ENCODE data around the gene XPOT. TPM values are rescaled to one million over a fixed set of nuclear protein-coding genes. Genes with fewer than 3 reads are reported as not detected.

XPOT gene
- total RNA-seq, 2 experiments from 2014 or later, result 39.6 to 40.0 TPM

DNA sequence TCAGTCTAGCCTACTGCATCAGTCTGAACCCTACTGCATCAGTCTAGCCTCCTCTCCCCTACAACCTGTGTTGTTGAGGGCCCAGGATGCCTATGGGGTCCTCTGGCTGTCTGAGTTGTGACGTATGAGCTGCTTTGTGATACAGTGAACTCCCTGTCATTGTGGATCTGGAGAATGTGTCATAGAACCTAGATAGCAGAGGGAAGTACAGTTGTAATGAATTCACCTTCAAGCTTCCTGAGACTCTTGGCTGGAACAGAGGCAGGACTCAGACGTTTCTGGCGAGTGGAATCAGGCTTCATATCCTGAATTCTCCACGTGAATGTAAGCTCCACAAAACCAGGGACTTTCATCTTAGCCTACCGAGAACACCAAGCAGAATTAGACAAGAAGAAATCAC is 64.8 kb downstream of the XPOT start:
- ATAC-seq (ENCODE audit: poor library complexity) (no peak), DNase-seq (no peak)
- Mint-ChIP-seq H3K4me1 (ENCODE audit: low read depth) (no peaks in the 10 kb centered on the region), H3K27ac (no peak overlapping the region), H3K36me3 (ENCODE audit: low read depth) (peaks cover 64% of the 10 kb centered on the region), H3K4me3 (no peak overlapping the region), H3K27me3 (no peaks in the 10 kb centered on the region), H3K9me3 (no peaks in the 10 kb centered on the region)
- no peaks in the 10 kb centered on the region for H3K4me1 ChIP-seq (ENCODE audit: insufficient read depth, low read length)
- no peaks in the 10 kb centered on the region for H3K9me3 ChIP-seq (ENCODE audit: control insufficient read depth in 1 of 2, insufficient read depth in 1 of 2, low read length in 2 of 2)
- POLR2A ChIA-PET, result no interaction called here
- no peaks in the 10 kb centered on the region for H3K27me3 ChIP-seq (ENCODE audit: control insufficient read depth in 1 of 2, insufficient read depth in 2 of 2, low read length in 2 of 2)
- TF ChIP-seq, protein P1, sequence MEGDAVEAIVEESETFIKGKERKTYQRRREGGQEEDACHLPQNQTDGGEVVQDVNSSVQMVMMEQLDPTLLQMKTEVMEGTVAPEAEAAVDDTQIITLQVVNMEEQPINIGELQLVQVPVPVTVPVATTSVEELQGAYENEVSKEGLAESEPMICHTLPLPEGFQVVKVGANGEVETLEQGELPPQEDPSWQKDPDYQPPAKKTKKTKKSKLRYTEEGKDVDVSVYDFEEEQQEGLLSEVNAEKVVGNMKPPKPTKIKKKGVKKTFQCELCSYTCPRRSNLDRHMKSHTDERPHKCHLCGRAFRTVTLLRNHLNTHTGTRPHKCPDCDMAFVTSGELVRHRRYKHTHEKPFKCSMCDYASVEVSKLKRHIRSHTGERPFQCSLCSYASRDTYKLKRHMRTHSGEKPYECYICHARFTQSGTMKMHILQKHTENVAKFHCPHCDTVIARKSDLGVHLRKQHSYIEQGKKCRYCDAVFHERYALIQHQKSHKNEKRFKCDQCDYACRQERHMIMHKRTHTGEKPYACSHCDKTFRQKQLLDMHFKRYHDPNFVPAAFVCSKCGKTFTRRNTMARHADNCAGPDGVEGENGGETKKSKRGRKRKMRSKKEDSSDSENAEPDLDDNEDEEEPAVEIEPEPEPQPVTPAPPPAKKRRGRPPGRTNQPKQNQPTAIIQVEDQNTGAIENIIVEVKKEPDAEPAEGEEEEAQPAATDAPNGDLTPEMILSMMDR (IDR thresholded peaks at IDR 0.05), result no peak
- no peak overlapping the region for H3K27ac ChIP-seq (ENCODE audit: low read depth in 1 of 2, low read length in 2 of 2)
- CTCF ChIA-PET, result interaction anchor here (1.9 kb wide), 1 partner anchor 9 kb away, joined by 5 read pairs; no protein-coding TSS in a partner anchor
- H3K4me3 ChIP-seq (ENCODE audit: low read length), result no peak overlapping the region
- intact Hi-C loops (cut with DNase I, micrococcal nuclease), result no loop called here
- peaks cover 63% of the 10 kb centered on the region for H3K36me3 ChIP-seq (ENCODE audit: insufficient read depth, low read length)

DNA sequence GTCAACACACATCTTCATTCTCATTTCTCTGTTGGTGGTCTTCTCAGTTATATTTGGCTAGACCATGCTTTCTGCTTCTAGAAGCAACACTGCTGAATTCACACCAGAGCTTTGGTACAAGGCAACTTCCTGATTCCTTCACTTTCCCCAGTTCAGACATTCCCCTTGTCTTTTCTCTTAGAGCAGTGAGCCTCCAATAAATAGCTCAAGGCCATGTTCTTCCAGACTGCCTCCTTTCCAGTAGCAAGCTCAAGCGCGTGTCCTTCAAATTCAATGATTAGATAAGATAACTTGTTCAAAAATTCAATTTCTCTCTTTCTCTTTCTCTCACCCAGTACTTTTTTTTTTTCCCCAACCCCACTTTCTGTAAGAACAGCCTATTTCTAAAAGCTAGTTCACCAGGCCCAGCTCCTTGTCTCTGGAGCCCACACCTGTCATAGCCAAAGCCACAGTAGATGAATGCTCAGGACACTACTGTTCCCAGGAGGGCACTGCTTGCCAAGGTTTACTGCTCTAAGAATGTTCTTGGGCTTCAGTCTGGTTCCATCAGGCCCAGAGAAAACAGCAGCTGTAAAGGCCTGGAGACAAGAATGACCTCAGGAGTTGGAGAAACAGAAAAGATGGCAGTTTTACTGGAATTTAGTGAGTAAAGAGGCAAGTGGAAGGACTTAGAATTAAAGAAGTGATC is 65.4 kb downstream of the XPOT start:
- peaks cover 62% of the 10 kb centered on the region for H3K36me3 ChIP-seq (ENCODE audit: insufficient read depth, low read length)
- Mint-ChIP-seq H3K4me3 (no peak overlapping the region), H3K36me3 (ENCODE audit: low read depth) (peaks cover 64% of the 10 kb centered on the region), H3K4me1 (ENCODE audit: low read depth) (no peaks in the 10 kb centered on the region), H3K27me3 (no peaks in the 10 kb centered on the region), H3K27ac (no peak overlapping the region), H3K9me3 (no peaks in the 10 kb centered on the region)
- ATAC-seq (ENCODE audit: poor library complexity), result no peak
- no peak overlapping the region for H3K4me3 ChIP-seq (ENCODE audit: low read length)
- CTCF ChIA-PET, result interaction anchor here (1.2 to 1.9 kb wide), 2 partner anchors 9 to 23 kb away, joined by 3 to 5 read pairs; no protein-coding TSS in a partner anchor
- no peaks in the 10 kb centered on the region for H3K4me1 ChIP-seq (ENCODE audit: insufficient read depth, low read length)
- TF ChIP-seq, protein P1 (IDR thresholded peaks at IDR 0.05), result no peak
- intact Hi-C loops (cut with DNase I, micrococcal nuclease), result no loop called here
- H3K9me3 ChIP-seq (ENCODE audit: control insufficient read depth in 1 of 2, insufficient read depth in 1 of 2, low read length in 2 of 2), result peaks cover 0 to under 1% of the 10 kb centered on the region in 2 experiments
- DNase-seq, result no peak
- no peaks in the 10 kb centered on the region for H3K27me3 ChIP-seq (ENCODE audit: control insufficient read depth in 1 of 2, insufficient read depth in 2 of 2, low read length in 2 of 2)
- POLR2A ChIA-PET, result no interaction called here
- no peak overlapping the region for H3K27ac ChIP-seq (ENCODE audit: low read depth in 1 of 2, low read length in 2 of 2)

DNA sequence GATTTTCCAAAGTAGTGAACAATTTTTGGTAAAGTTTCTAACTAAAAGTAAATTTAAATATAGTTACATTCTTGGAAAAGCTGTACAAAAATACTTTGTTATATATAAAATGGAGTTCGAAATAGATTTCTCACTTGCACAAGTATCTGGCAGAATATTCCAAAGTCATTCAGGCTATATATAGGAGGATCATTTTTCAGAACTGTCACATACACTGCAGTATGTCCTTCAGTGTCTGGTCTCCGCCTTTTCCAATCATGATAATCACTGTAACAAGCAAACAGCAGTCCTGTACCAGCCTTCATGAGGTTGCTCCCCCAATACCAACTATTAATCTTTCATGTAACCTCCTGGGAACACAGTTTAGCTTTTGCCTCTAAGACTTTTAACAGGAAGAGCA is 66.3 kb downstream of the XPOT start:
- Mint-ChIP-seq H3K4me3 (no peak overlapping the region), H3K4me1 (ENCODE audit: low read depth) (no peaks in the 10 kb centered on the region), H3K9me3 (peaks cover 2% of the 10 kb centered on the region), H3K27ac (no peak overlapping the region), H3K36me3 (ENCODE audit: low read depth) (peaks cover 66% of the 10 kb centered on the region), H3K27me3 (no peaks in the 10 kb centered on the region)
- no peak for DNase-seq
- TF ChIP-seq, protein P1 (IDR thresholded peaks at IDR 0.05), result no peak
- H3K36me3 ChIP-seq (ENCODE audit: insufficient read depth, low read length), result peaks cover 62% of the 10 kb centered on the region
- ChIA-PET CTCF (interaction anchor here (1.2 to 1.9 kb wide), 2 partner anchors 10 to 24 kb away, joined by 3 to 5 read pairs; no protein-coding TSS in a partner anchor), POLR2A (no interaction called here)
- H3K27me3 ChIP-seq (ENCODE audit: control insufficient read depth in 1 of 2, insufficient read depth in 2 of 2, low read length in 2 of 2), result no peaks in the 10 kb centered on the region
- no peak for ATAC-seq (ENCODE audit: poor library complexity)
- H3K27ac ChIP-seq (ENCODE audit: low read depth in 1 of 2, low read length in 2 of 2), result no peak overlapping the region
- no peak overlapping the region for H3K4me3 ChIP-seq (ENCODE audit: low read length)
- peaks cover 4 to 5% of the 10 kb centered on the region in 2 experiments for H3K9me3 ChIP-seq (ENCODE audit: control insufficient read depth in 1 of 2, insufficient read depth in 1 of 2, low read length in 2 of 2)
- intact Hi-C loops (cut with DNase I, micrococcal nuclease), result no loop called here
- no peaks in the 10 kb centered on the region for H3K4me1 ChIP-seq (ENCODE audit: insufficient read depth, low read length)
